Vagina (tissue), 2 donors: Measurements from ENCODE around the gene INHBB.

Experiments used
- CTCF ChIP-seq, 3 experiments: fragments of 450-650 bp in 2 of 3; fragments of 200-600 bp in 1 of 3; sonication (generic) in 1 of 3; IDR thresholded peaks; one replicate each; pipeline ENCODE4 v1.5.1; 2017 to 2019; ENCODE audit warnings: antibody characterized with exemption in 3 of 3, mild to moderate bottlenecking in 2 of 3, moderate library complexity in 2 of 3
- POLR2A ChIP-seq, 2 donors: fragments of 450-650 bp; IDR thresholded peaks; one replicate each; pipeline ENCODE4 v1.6.1; 2017; ENCODE audit warnings: antibody characterized with exemption in 2 of 2, mild to moderate bottlenecking in 2 of 2, moderate library complexity in 2 of 2

GRCh38 chr2:120374821-120375220 is 28.9 kb downstream of the INHBB start:
- no peak for TF ChIP-seq CTCF (IDR thresholded peaks at IDR 0.05)
- no peak for TF ChIP-seq POLR2A (IDR thresholded peaks at IDR 0.05)
